SIG-M5 (cell line): ENCODE results near the gene OMP.

Experiments
- DNase-seq: peaks from one replicate; lab custom pipeline; 2025; lab: John Stamatoyannopoulos, UW

OMP gene

GRCh38 chr11:77104727-77105126, 2.1 kb downstream of the OMP start:
- no peak for DNase-seq

- no peak for DNase-seq
These were observed 3.7 kb downstream of the OMP start for GRCh38 chr11:77106321-77106720.

GRCh38 chr11:77106759-77107158, 4.1 kb downstream of the OMP start:
- DNase-seq, result no peak

- no peak for DNase-seq
These were observed 5.3 kb downstream of the OMP start for GRCh38 chr11:77107950-77108349.

DNA sequence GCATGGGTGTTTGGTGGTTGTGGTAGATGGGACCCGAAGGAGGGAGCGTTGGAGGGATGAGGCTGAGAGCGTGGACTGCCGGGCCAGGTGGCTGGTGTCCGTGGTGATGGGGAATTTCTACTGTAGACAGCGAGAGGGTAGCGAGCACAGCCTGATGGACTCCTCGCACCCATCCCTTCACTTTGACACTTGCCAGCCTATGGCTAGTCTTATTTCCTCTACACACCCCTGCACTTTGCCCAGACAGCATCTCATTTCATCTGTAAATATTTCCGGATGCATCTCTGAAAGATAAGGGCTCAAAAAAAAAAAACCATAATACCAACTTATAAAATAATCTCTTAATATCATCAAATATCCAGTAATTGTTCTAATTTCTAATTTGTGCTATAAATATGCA, 5.8 kb downstream of the OMP start:
- no peak for DNase-seq

- DNase-seq, result no peak
These were observed 6.8 kb downstream of the OMP start for GRCh38 chr11:77109236-77110019.

DNA sequence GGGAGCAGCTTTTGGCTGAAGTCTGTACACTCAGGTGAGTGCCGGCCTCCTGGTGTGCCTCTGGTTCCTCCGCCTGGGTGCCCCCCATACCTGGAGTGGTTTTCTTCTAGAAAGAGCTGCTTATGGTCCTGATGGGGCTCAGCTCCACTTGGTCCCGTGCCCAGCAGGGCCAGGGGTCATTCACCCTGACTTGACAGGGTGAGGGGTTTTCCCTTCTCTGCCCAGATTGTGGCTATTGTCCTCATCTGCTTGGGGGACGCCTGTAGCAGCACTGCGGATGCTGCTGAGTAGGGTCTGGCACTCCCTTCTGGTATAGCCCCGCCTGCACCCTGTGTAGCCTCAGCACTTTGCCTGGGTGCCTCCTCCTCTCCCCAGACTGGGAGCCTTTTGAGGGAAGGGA, 8.2 kb downstream of the OMP start:
- DNase-seq, result no peak

GRCh38 chr11:77111277-77111676, 8.6 kb downstream of the OMP start:
- no peak for DNase-seq

- DNase-seq, result no peak
These were observed 9.3 kb downstream of the OMP start for GRCh38 chr11:77111946-77112345.

GRCh38 chr11:77112641-77113381, 10.2 kb downstream of the OMP start:
- DNase-seq, result no peak

- DNase-seq, result no peak
These were observed 10.9 kb downstream of the OMP start for GRCh38 chr11:77113382-77114088.

DNA sequence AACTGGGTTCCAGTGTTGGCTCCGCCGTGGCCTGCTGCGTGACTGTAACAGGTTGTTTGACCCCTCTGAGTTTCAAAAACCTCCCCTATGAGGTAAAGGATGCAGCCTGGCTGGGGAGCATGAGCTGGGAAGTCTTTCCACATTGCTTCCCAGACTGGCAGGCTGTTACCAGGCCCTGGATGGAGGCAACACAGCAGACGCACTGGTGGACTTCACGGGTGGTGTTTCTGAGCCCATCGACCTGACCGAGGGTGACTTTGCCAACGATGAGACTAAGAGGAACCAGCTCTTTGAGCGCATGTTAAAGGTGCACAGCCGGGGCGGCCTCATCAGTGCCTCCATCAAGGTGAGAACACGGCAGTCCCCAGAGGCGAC, 11.4 kb downstream of the OMP start:
- DNase-seq, result no peak

DNA sequence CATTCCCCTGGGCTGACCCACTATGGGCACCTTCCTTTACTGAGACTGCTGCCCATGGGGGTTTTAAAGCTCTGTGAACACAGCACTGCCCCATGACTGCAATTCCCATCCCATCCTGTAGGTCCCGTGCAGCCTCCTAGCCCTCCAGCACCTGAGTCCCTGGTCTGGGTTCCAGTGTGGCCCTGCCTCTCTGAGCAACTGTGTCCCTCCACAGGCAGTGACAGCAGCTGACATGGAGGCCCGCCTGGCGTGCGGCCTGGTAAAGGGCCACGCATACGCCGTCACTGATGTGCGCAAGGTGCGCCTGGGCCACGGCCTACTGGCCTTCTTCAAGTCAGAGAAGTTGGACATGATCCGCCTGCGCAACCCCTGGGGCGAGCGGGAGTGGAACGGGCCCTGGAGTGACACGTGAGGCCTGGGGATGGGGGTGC, 12.6 kb downstream of the OMP start:
- no peak for DNase-seq

DNA sequence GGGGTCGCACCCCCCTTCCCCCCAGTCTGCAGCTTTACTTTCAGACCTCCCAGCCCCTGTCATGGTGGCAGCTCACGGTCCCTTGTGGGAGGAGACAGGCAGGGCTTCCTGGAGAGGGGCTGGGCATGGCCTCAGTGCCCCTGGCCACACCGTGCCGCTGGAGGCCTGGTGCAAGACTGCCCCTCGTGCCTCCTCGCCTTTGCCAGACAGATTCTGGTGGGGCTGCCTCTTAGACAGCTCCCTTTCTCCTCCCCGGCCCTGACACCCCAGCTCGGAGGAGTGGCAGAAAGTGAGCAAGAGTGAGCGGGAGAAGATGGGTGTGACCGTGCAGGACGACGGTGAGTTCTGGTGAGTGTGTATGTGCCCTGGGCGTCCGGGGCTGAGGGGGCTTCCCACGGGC, 13.3 kb downstream of the OMP start:
- no peak for DNase-seq

GRCh38 chr11:77117492-77117891, 14.9 kb downstream of the OMP start:
- no peak for DNase-seq

- DNase-seq, result no peak
These were observed 15.4 kb downstream of the OMP start for GRCh38 chr11:77118086-77118485.

GRCh38 chr11:77118971-77119370, 16.3 kb downstream of the OMP start:
- DNase-seq, result no peak

DNA sequence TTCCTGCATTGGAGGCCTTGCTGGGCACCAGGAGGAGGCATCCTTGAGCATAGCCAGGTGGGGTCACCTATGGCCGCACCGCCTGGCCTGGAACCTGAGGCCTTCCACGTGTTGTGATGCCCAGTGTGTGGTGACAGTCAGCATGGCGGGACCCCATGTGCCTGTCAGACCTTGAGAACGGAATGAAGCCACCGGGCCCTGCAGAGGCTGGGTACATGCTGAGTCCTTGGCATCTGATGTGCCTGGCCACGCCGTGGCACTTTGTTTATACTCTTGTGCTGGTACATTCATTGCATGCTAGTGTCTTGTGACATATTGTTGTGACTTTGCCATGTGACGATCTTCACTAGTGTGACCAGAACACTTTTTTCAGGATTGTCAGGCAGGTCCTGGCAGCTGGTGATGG, 16.9 kb downstream of the OMP start:
- DNase-seq, result no peak

GRCh38 chr11:77120571-77120970, 17.9 kb downstream of the OMP start:
- DNase-seq, result no peak

DNA sequence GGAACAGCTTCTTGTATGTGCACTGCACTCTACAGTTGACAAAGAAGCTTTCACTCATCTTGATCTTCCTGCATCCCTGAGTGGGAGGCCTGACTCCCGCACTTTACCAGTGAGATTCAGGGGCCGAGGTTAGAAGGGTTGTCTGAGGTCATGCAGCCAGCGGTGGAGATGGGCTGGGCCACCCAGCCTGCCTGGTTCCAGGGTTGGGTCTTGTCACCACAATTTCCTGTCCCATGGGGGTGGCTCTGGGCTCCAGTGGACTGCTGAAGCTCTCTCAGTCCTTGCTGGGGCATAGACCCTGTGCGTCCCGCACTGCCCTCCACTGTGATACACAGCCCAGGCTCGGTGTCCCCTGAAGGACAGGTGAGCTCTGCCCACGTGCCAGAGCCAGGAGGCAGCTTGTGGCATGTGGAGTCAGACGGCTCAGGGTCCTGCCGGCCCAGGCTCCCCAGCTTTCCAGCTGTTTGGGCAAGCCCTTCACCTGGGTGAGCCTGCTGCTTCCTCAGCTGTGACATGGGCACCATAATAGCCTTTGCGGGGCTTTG, 18.5 kb downstream of the OMP start:
- no peak for DNase-seq

DNA sequence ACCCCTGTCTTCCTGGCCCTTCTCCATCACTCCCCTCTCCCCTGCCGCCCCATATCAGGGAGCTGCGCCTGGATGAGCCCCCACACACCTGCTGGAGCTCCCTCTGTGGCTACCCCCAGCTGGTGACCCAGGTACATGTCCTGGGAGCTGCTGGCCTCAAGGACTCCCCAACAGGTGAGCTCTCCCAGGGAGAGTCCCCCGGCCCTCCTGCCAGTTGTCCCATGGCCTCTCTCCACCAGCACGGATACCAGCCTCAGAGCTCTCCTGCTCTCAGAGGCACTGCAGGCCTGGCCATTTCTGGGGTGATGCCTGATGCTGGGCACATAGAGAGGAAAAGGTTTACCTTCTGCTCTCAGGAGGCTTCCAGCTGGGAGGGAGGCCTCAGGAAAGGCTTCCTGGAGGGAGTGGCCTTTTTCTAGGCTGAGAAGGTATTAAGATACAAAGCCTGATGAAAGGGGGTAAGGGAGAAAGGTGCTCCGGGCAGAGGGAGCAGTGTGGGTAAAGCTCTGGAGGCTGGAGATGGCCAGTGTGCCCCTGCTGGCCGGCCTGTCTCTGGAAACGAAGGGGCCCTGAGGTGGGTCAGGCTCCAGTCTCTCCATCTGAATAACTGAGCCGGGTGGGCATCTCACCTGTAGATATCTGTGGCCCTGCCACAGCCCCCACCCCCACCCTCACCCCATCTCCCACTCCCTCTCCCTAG, 19.4 kb downstream of the OMP start:
- no peak for DNase-seq

DNA sequence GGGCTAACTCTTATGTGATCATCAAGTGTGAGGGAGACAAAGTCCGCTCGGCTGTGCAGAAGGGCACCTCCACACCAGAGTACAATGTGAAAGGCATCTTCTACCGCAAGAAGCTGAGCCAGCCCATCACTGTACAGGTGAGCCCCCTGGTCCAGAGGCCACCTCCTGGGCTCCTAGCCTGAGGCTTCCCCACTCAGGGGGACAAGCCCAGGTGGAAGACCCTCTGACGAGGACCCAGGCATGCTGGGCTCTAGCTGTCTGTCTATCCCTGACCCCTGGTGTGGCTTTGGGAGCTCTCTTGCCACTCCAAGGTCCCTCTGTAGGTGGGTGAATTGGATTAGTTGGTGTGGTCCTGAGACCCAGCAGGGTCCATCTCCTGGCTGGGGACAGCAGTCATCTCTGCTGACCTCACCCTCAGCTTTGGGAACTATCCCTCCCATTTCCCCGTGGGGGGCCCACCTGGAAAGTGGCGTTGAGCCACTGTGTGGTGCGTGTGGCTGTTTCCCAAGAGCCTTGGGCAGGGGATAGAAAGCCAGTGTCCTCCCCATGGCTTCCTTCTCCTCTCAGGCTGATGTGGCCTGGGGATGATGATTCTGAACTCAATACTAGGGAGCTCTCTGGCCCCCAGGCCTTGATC, 20.1 kb downstream of the OMP start:
- DNase-seq, result no peak
